GM12878 (cell line): ENCODE results near the gene FAM117B. TPM values are rescaled to one million over a fixed set of nuclear protein-coding genes. Genes with fewer than 3 reads are reported as not detected.
A peak's percentile ranks its signal among the peaks of the same experiment; 100 is the strongest.

Experiments used
- CHD2 ChIP-seq: IDR thresholded peaks from 2 replicates; pipeline ENCODE4 v1.6.1; 2011; ENCODE audit warnings: low read depth, low read length, improper control_type of control experiment, borderline replicate concordance
- KLF5 ChIP-seq: fragments of 450-650 bp; IDR thresholded peaks from 2 replicates; pipeline ENCODE4 v1.6.1; 2014; ENCODE audit warnings: mild to moderate bottlenecking; ENCODE audit not compliant: partially characterized antibody
- NR2F1 ChIP-seq: fragments of 450-650 bp; conservative IDR thresholded peaks from 2 replicates; pipeline ENCODE4 v1.6.1; 2017; ENCODE audit warnings: mild to moderate bottlenecking
- POLR2AphosphoS5 ChIP-seq: IDR thresholded peaks from 2 replicates; pipeline ENCODE4 v1.6.1; 2011; ENCODE audit warnings: mild to moderate bottlenecking, low read length, inconsistent platforms
- RFX5 ChIP-seq: IDR thresholded peaks from 2 replicates; pipeline ENCODE4 v1.6.1; 2011; ENCODE audit warnings: low read depth, low read length, improper control_type of control experiment
- SIN3A ChIP-seq: IDR thresholded peaks from 2 replicates; pipeline ENCODE4 v1.6.1; 2012; ENCODE audit warnings: low read depth, low read length, improper control_type of control experiment
- SMC3 ChIP-seq: IDR thresholded peaks from 2 replicates; pipeline ENCODE4 v1.6.1; 2011; ENCODE audit warnings: low read length, improper control_type of control experiment, borderline replicate concordance
- SREBF2 ChIP-seq: IDR thresholded peaks from 2 replicates; pipeline ENCODE4 v1.6.1; 2012; ENCODE audit warnings: mild to moderate bottlenecking, low read length
- SRF ChIP-seq, 2 experiments: IDR thresholded peaks; 2 replicates each; pipeline ENCODE4 v1.6.1; 2011; ENCODE audit warnings: low read depth in 2 of 2, low read length in 2 of 2, mild to moderate bottlenecking in 1 of 2, moderate library complexity in 1 of 2
- SUZ12 ChIP-seq: fragments of 200-600 bp; sonication (generic); IDR thresholded peaks from one replicate; pipeline ENCODE4 v1.6.1; 2018; ENCODE audit warnings: antibody characterized with exemption, mild to moderate bottlenecking; ENCODE audit not compliant: unreplicated experiment
- TAF1 ChIP-seq: IDR thresholded peaks from 2 replicates; pipeline ENCODE4 v1.6.1; 2011; ENCODE audit warnings: mild to moderate bottlenecking, low read depth, low read length, borderline replicate concordance
- YY1 ChIP-seq: IDR thresholded peaks from 2 replicates; pipeline ENCODE4 v1.6.1; 2011; ENCODE audit warnings: low read depth, mild to moderate bottlenecking, low read length
- ZSCAN29 ChIP-seq: fragments of 450-650 bp; IDR thresholded peaks from 2 replicates; pipeline ENCODE4 v1.6.1; 2017; ENCODE audit warnings: mild to moderate bottlenecking, moderate library complexity
- polyA plus RNA-seq, 11 experiments: library from polyadenylated mRNA; depleted of rRNA in 4 of 11; unstranded in 6 of 11; stranded (reverse) in 5 of 11; fragments of >200 nt; fragmentation: Nextera tagmentation in 4 of 11; fragmentation: Illumina TruSeq in 1 of 11; extraction: Ambion mirVana in 4 of 11; extraction: Trizol in 1 of 11; gene quantifications; 1 replicate in 1 of 11; 2 replicates in 10 of 11; pipeline versions ENCODE4 v1.2.1 to v1.2.3, GENCODE V29; 2011 to 2016; ENCODE audit warnings: inconsistent platforms in 2 of 11, missing spikeins in 2 of 11, low read depth in 1 of 11
- total RNA-seq, 4 experiments: library from RNA; depleted of rRNA in 3 of 4; stranded (reverse); fragments of >200 nt in 3 of 4; fragmentation: Illumina TruSeq in 1 of 4; extraction: Trizol in 1 of 4; gene quantifications; 2 replicates each; pipeline versions ENCODE4 v1.2.1 to v1.2.3, GENCODE V29; 2013 to 2021
- TF ChIP-seq, protein P1 (sequence below): fragments of 450-650 bp; IDR thresholded peaks from 2 replicates; pipeline ENCODE4 v1.6.1; 2017; ENCODE audit warnings: mild to moderate bottlenecking, moderate library complexity
- TF ChIP-seq, protein P2 (sequence below): fragments of 450-650 bp; formaldehyde crosslinking; IDR thresholded peaks from 2 replicates; pipeline ENCODE4 v1.4.0; 2022; ENCODE audit warnings: mild to moderate bottlenecking, moderate library complexity
- TF ChIP-seq, protein P3 (sequence below): fragments of 150-350 bp; IDR thresholded peaks from 2 replicates; pipeline ENCODE4 v1.6.1; 2014; ENCODE audit warnings: mild to moderate bottlenecking, low read depth, low read length
- TF ChIP-seq, protein P4 (sequence below): fragments of 450-650 bp; IDR thresholded peaks from 2 replicates; pipeline ENCODE4 v1.6.1; 2016; ENCODE audit warnings: mild to moderate bottlenecking
- TF ChIP-seq, protein P5 (sequence below): IDR thresholded peaks from 2 replicates; pipeline ENCODE4 v1.6.1; 2012; ENCODE audit warnings: low read length, inconsistent platforms

Gene FAM117B
- total and polyA plus RNA-seq, 10 of the 15 experiments (the other 5 are each of a cell fraction or from before 2014, with no cell fraction given), result 1.6 to 7.6 (median 4.2) TPM

DNA sequence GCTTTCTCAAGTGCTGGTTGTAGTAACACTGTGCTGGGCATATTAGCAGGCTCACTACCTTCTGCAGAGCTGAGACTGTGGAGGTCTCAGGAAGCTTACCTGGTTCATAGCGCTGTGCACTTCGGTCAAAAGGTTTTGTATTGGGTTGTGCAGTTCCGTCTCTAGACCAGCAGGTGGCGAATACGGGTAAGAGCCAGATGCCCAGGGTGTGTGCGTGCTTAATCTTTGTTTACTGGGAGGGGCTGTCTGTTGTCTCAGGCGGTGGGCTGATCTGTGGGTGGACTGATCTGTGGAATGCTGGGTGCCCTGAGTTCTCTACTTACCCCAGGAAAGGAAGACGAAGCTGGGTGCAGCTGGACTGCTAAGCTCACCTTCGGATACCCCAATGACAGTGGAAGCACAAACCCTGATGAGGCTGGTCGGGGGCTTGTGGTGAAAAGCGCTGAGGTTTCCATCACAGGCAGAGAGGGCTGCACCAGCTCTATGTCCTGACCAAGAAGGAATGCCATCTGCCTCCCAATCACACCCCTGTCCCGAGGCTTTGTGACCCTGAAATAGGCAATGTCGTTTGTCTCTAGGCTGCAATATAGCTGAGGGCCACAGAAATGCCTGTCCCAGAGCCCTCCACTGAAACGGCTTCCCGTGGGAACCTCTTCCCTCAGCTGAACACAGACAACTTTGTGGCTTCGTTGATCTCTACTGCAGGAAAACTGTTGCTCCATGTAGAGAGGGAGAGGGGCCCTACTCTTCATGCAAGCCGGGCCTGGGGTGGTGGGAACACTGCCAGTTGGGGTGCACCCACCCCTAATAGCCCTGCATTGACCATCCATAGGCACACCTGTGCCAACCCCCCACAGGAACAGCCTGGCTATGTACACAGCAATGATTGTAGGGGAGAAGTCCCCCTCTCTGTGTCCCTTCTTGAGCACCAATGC lies 45.9 kb upstream of the FAM117B start (continued):
- TF ChIP-seq RFX5 (0 out of 2 replicates have a peak, but pooled peaks have one; percentile 36), KLF5 (no peak), CHD2 (no peak), NR2F1 (no peak), SREBF2 (no peak), SUZ12 (no peak), SIN3A (peak; percentile 40; the same call in 1 of the 2 replicates), TAF1 (no peak), ZSCAN29 (no peak), POLR2AphosphoS5 (no peak), YY1 (peak; percentile 77), SMC3 (peak; percentile 95), SRF (IDR thresholded peaks at IDR 0.05; ENCODE audit: low read depth in 2 of 2, low read length in 2 of 2) (no peak)
- TF ChIP-seq, protein P1, sequence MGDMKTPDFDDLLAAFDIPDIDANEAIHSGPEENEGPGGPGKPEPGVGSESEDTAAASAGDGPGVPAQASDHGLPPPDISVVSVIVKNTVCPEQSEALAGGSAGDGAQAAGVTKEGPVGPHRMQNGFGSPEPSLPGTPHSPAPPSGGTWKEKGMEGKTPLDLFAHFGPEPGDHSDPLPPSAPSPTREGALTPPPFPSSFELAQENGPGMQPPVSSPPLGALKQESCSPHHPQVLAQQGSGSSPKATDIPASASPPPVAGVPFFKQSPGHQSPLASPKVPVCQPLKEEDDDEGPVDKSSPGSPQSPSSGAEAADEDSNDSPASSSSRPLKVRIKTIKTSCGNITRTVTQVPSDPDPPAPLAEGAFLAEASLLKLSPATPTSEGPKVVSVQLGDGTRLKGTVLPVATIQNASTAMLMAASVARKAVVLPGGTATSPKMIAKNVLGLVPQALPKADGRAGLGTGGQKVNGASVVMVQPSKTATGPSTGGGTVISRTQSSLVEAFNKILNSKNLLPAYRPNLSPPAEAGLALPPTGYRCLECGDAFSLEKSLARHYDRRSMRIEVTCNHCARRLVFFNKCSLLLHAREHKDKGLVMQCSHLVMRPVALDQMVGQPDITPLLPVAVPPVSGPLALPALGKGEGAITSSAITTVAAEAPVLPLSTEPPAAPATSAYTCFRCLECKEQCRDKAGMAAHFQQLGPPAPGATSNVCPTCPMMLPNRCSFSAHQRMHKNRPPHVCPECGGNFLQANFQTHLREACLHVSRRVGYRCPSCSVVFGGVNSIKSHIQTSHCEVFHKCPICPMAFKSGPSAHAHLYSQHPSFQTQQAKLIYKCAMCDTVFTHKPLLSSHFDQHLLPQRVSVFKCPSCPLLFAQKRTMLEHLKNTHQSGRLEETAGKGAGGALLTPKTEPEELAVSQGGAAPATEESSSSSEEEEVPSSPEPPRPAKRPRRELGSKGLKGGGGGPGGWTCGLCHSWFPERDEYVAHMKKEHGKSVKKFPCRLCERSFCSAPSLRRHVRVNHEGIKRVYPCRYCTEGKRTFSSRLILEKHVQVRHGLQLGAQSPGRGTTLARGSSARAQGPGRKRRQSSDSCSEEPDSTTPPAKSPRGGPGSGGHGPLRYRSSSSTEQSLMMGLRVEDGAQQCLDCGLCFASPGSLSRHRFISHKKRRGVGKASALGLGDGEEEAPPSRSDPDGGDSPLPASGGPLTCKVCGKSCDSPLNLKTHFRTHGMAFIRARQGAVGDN, result no peak
- TF ChIP-seq, protein P2, sequence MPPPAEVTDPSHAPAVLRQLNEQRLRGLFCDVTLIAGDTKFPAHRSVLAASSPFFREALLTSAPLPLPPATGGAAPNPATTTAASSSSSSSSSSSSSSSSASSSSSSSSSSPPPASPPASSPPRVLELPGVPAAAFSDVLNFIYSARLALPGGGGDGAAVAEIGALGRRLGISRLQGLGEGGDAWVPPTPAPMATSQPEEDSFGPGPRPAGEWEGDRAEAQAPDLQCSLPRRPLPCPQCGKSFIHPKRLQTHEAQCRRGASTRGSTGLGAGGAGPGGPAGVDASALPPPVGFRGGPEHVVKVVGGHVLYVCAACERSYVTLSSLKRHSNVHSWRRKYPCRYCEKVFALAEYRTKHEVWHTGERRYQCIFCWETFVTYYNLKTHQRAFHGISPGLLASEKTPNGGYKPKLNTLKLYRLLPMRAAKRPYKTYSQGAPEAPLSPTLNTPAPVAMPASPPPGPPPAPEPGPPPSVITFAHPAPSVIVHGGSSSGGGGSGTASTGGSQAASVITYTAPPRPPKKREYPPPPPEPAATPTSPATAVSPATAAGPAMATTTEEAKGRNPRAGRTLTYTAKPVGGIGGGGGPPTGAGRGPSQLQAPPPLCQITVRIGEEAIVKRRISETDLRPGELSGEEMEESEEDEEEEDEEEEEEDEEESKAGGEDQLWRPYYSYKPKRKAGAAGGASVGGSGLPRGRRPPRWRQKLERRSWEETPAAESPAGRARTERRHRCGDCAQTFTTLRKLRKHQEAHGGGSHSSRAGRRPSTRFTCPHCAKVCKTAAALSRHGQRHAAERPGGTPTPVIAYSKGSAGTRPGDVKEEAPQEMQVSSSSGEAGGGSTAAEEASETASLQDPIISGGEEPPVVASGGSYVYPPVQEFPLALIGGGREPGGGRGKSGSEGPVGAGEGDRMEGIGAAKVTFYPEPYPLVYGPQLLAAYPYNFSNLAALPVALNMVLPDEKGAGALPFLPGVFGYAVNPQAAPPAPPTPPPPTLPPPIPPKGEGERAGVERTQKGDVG, result no peak
- TF ChIP-seq, protein P3, sequence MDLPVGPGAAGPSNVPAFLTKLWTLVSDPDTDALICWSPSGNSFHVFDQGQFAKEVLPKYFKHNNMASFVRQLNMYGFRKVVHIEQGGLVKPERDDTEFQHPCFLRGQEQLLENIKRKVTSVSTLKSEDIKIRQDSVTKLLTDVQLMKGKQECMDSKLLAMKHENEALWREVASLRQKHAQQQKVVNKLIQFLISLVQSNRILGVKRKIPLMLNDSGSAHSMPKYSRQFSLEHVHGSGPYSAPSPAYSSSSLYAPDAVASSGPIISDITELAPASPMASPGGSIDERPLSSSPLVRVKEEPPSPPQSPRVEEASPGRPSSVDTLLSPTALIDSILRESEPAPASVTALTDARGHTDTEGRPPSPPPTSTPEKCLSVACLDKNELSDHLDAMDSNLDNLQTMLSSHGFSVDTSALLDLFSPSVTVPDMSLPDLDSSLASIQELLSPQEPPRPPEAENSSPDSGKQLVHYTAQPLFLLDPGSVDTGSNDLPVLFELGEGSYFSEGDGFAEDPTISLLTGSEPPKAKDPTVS, result no peak
- TF ChIP-seq, protein P4, sequence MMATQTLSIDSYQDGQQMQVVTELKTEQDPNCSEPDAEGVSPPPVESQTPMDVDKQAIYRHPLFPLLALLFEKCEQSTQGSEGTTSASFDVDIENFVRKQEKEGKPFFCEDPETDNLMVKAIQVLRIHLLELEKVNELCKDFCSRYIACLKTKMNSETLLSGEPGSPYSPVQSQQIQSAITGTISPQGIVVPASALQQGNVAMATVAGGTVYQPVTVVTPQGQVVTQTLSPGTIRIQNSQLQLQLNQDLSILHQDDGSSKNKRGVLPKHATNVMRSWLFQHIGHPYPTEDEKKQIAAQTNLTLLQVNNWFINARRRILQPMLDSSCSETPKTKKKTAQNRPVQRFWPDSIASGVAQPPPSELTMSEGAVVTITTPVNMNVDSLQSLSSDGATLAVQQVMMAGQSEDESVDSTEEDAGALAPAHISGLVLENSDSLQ, result no peak
- TF ChIP-seq, protein P5, sequence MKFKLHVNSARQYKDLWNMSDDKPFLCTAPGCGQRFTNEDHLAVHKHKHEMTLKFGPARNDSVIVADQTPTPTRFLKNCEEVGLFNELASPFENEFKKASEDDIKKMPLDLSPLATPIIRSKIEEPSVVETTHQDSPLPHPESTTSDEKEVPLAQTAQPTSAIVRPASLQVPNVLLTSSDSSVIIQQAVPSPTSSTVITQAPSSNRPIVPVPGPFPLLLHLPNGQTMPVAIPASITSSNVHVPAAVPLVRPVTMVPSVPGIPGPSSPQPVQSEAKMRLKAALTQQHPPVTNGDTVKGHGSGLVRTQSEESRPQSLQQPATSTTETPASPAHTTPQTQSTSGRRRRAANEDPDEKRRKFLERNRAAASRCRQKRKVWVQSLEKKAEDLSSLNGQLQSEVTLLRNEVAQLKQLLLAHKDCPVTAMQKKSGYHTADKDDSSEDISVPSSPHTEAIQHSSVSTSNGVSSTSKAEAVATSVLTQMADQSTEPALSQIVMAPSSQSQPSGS, result no peak
